Activated CD8-positive, alpha-beta memory T cell treated with anti-CD3 and anti-CD28 coated beads, Interleukin-2, amount 50 U/mL, for 48 hours (primary cell): ENCODE results near the gene LARGE1.
A peak's percentile ranks its signal among the peaks of the same experiment; 100 is the strongest.
"Not testable (repeated sequence)": the region's sequence is repeated elsewhere in the genome, so short reads cannot be mapped to it uniquely, and the experiment has no call there.

Experiments used
- DNase-seq: peaks from one replicate; pipeline ENCODE4 v3.0.0-alpha.2; 2020

Gene LARGE1

GRCh38 chr22:33579448-33580093, 340.7 kb downstream of the LARGE1 start:
- peak; percentile 64 for DNase-seq

- no peak for DNase-seq
Observed at GRCh38 chr22:33578752-33579151, 341.5 kb downstream of the LARGE1 start.

- no peak for DNase-seq
Observed at GRCh38 chr22:33577862-33578411, 342.3 kb downstream of the LARGE1 start.

- no peak for DNase-seq
Observed at GRCh38 chr22:33576205-33576604, 344.1 kb downstream of the LARGE1 start.

GRCh38 chr22:33575771-33576170, 344.5 kb downstream of the LARGE1 start:
- no peak for DNase-seq

- DNase-seq, result no peak
Observed at GRCh38 chr22:33575041-33575440, 345.2 kb downstream of the LARGE1 start.

- DNase-seq, result no peak
Observed at GRCh38 chr22:33573479-33573878, 346.8 kb downstream of the LARGE1 start.

GRCh38 chr22:33572086-33572485, 348.2 kb downstream of the LARGE1 start:
- DNase-seq, result no peak

GRCh38 chr22:33570110-33570509, 350.2 kb downstream of the LARGE1 start:
- no peak for DNase-seq

- DNase-seq, result no peak
Observed at GRCh38 chr22:33569559-33569958, 350.7 kb downstream of the LARGE1 start.

- DNase-seq, result no peak
Observed at GRCh38 chr22:33569018-33569417, 351.3 kb downstream of the LARGE1 start.

GRCh38 chr22:33566495-33566894, 353.8 kb downstream of the LARGE1 start:
- DNase-seq, result not testable (repeated sequence)

GRCh38 chr22:33565580-33565995, 354.7 kb downstream of the LARGE1 start:
- DNase-seq, result no peak

GRCh38 chr22:33564683-33565082, 355.6 kb downstream of the LARGE1 start:
- DNase-seq, result no peak

GRCh38 chr22:33563220-33563964, 356.9 kb downstream of the LARGE1 start:
- DNase-seq, result no peak

- DNase-seq, result no peak
Observed at GRCh38 chr22:33562501-33562900, 357.8 kb downstream of the LARGE1 start.

GRCh38 chr22:33561149-33561807, 359.0 kb downstream of the LARGE1 start:
- DNase-seq, result no peak

GRCh38 chr22:33557836-33558235, 362.4 kb downstream of the LARGE1 start:
- DNase-seq, result no peak

GRCh38 chr22:33555814-33556522, 364.3 kb downstream of the LARGE1 start:
- DNase-seq, result no peak

GRCh38 chr22:33553493-33553892, 366.8 kb downstream of the LARGE1 start:
- no peak for DNase-seq

- no peak for DNase-seq
Observed at GRCh38 chr22:33544707-33545106, 375.6 kb downstream of the LARGE1 start.

- DNase-seq, result no peak
Observed at GRCh38 chr22:33542722-33543121, 377.6 kb downstream of the LARGE1 start.

- no peak for DNase-seq
Observed at GRCh38 chr22:33542153-33542552, 378.1 kb downstream of the LARGE1 start.
